Liver (tissue), 3 donors: Measurements from ENCODE around the gene OLFML2A.

Source experiments
- CTCF ChIP-seq: fragments of 150-350 bp; IDR thresholded peaks from 2 replicates; pipeline ENCODE4 v1.5.1; 2017; ENCODE audit warnings: improper control_type of control experiment, low read depth, low read length; ENCODE audit not compliant: missing input control
- EGR1 ChIP-seq, 2 donors: IDR thresholded peaks; 2 replicates each; pipeline ENCODE4 v1.6.1; 2016 to 2018; ENCODE audit warnings: antibody characterized with exemption in 2 of 2, low read depth in 2 of 2
- FOXA2 ChIP-seq: IDR thresholded peaks from 2 replicates; pipeline ENCODE4 v1.6.1; 2016; ENCODE audit warnings: antibody characterized with exemption
- GABPA ChIP-seq, 2 donors: IDR thresholded peaks in 1 of 2; conservative IDR thresholded peaks in 1 of 2; 2 replicates each; pipeline ENCODE4 v1.6.1; 2016; ENCODE audit warnings: antibody characterized with exemption in 2 of 2, mild to moderate bottlenecking in 1 of 2, moderate library complexity in 1 of 2
- JUND ChIP-seq, 2 donors: IDR thresholded peaks; 2 replicates each; pipeline ENCODE4 v1.6.1; 2016; ENCODE audit warnings: antibody characterized with exemption in 2 of 2
- NR2F2 ChIP-seq: IDR thresholded peaks from 2 replicates; pipeline ENCODE4 v1.6.1; 2016; ENCODE audit warnings: antibody characterized with exemption
- RAD21 ChIP-seq, 2 donors: IDR thresholded peaks; 2 replicates each; pipeline ENCODE4 v1.6.1; 2016; ENCODE audit warnings: antibody characterized with exemption in 2 of 2, mild to moderate bottlenecking in 2 of 2
- SP1 ChIP-seq: IDR thresholded peaks from 2 replicates; pipeline ENCODE4 v1.6.1; 2018; ENCODE audit warnings: antibody characterized with exemption, mild to moderate bottlenecking
- TAF1 ChIP-seq: conservative IDR thresholded peaks from 2 replicates; pipeline ENCODE4 v1.6.1; 2016; ENCODE audit warnings: antibody characterized with exemption, mild to moderate bottlenecking
- YY1 ChIP-seq: IDR thresholded peaks from 2 replicates; pipeline ENCODE4 v1.6.1; 2016; ENCODE audit warnings: antibody characterized with exemption, mild to moderate bottlenecking
- TF ChIP-seq, protein P1 (sequence below): IDR thresholded peaks from 2 replicates; pipeline ENCODE4 v1.6.1; 2016; ENCODE audit warnings: antibody characterized with exemption, mild to moderate bottlenecking
- TF ChIP-seq, protein P2 (sequence below): IDR thresholded peaks from 2 replicates; pipeline ENCODE4 v1.6.1; 2016; ENCODE audit warnings: antibody characterized with exemption
- TF ChIP-seq, protein P3 (sequence below): IDR thresholded peaks from 2 replicates; pipeline ENCODE4 v1.6.1; 2016; ENCODE audit warnings: antibody characterized with exemption
- TF ChIP-seq, protein P4 (sequence below): IDR thresholded peaks from 2 replicates; pipeline ENCODE4 v1.6.1; 2016; ENCODE audit warnings: antibody characterized with exemption
- donor health status: healthy.
- donor health status: healthy.

- TF ChIP-seq CTCF = no peak
- TF ChIP-seq, protein P1, sequence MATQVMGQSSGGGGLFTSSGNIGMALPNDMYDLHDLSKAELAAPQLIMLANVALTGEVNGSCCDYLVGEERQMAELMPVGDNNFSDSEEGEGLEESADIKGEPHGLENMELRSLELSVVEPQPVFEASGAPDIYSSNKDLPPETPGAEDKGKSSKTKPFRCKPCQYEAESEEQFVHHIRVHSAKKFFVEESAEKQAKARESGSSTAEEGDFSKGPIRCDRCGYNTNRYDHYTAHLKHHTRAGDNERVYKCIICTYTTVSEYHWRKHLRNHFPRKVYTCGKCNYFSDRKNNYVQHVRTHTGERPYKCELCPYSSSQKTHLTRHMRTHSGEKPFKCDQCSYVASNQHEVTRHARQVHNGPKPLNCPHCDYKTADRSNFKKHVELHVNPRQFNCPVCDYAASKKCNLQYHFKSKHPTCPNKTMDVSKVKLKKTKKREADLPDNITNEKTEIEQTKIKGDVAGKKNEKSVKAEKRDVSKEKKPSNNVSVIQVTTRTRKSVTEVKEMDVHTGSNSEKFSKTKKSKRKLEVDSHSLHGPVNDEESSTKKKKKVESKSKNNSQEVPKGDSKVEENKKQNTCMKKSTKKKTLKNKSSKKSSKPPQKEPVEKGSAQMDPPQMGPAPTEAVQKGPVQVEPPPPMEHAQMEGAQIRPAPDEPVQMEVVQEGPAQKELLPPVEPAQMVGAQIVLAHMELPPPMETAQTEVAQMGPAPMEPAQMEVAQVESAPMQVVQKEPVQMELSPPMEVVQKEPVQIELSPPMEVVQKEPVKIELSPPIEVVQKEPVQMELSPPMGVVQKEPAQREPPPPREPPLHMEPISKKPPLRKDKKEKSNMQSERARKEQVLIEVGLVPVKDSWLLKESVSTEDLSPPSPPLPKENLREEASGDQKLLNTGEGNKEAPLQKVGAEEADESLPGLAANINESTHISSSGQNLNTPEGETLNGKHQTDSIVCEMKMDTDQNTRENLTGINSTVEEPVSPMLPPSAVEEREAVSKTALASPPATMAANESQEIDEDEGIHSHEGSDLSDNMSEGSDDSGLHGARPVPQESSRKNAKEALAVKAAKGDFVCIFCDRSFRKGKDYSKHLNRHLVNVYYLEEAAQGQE = no peak
- TF ChIP-seq GABPA (IDR thresholded peaks at IDR 0.05 in 1 of 2, conservative IDR thresholded peaks at IDR 0.05 in 1 of 2) = no peak
- TF ChIP-seq, protein P2, sequence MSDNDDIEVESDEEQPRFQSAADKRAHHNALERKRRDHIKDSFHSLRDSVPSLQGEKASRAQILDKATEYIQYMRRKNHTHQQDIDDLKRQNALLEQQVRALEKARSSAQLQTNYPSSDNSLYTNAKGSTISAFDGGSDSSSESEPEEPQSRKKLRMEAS = no peak
- TF ChIP-seq, protein P3, sequence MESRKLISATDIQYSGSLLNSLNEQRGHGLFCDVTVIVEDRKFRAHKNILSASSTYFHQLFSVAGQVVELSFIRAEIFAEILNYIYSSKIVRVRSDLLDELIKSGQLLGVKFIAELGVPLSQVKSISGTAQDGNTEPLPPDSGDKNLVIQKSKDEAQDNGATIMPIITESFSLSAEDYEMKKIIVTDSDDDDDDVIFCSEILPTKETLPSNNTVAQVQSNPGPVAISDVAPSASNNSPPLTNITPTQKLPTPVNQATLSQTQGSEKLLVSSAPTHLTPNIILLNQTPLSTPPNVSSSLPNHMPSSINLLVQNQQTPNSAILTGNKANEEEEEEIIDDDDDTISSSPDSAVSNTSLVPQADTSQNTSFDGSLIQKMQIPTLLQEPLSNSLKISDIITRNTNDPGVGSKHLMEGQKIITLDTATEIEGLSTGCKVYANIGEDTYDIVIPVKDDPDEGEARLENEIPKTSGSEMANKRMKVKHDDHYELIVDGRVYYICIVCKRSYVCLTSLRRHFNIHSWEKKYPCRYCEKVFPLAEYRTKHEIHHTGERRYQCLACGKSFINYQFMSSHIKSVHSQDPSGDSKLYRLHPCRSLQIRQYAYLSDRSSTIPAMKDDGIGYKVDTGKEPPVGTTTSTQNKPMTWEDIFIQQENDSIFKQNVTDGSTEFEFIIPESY = no peak
- TF ChIP-seq JUND (IDR thresholded peaks at IDR 0.05) = no peak
- no peak for TF ChIP-seq SP1
- TF ChIP-seq TAF1 = no peak
- no peak for TF ChIP-seq EGR1 (IDR thresholded peaks at IDR 0.05; ENCODE audit: low read depth in 2 of 2)
- no peak for TF ChIP-seq RAD21 (IDR thresholded peaks at IDR 0.05)
- TF ChIP-seq, protein P4, sequence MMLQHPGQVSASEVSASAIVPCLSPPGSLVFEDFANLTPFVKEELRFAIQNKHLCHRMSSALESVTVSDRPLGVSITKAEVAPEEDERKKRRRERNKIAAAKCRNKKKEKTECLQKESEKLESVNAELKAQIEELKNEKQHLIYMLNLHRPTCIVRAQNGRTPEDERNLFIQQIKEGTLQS = no peak
- TF ChIP-seq FOXA2 = no peak
- TF ChIP-seq YY1 = no peak
- no peak for TF ChIP-seq NR2F2
Observed at GRCh38 chr9:124818431-124819281, 41.7 kb downstream of the OLFML2A start.
